Natural killer cell (primary cell): Measurements from ENCODE around the gene PRRG2. TPM values are rescaled to one million over a fixed set of nuclear protein-coding genes. Genes with fewer than 3 reads are reported as not detected.

Experiments
- ATAC-seq, 3 donors: fragments of 150-1000 bp in 2 of 3; fragments of 200-7000 bp in 1 of 3; cut with Tn5 transposase; 1 replicate in 1 of 3; 2 replicates in 2 of 3; pipeline ENCODE4 v1.10.0; 2021; ENCODE audit warnings: mild to moderate bottlenecking in 2 of 3, moderate library complexity in 2 of 3
- DNase-seq, 2 donors: peaks; one replicate each; pipeline versions ENCODE4 v3.0.0 to v3.0.0-alpha.2; 2013 to 2021; ENCODE audit warnings: mixed read lengths in 1 of 2
- H3K27ac ChIP-seq: one replicate; pipeline ENCODE4 v1.5.1; 2013; ENCODE audit warnings: mild to moderate bottlenecking, low read length
- H3K27me3 ChIP-seq: one replicate; pipeline ENCODE4 v1.6.1; 2013; ENCODE audit warnings: low read length; ENCODE audit not compliant: control insufficient read depth, insufficient read depth
- H3K36me3 ChIP-seq: one replicate; pipeline ENCODE4 v1.6.1; 2013; ENCODE audit warnings: low read length; ENCODE audit not compliant: control insufficient read depth, insufficient read depth
- H3K4me1 ChIP-seq: one replicate; pipeline ENCODE4 v1.6.1; 2013; ENCODE audit warnings: low read length; ENCODE audit not compliant: control insufficient read depth, insufficient read depth
- H3K4me3 ChIP-seq: one replicate; pipeline ENCODE4 v1.5.1; 2013; ENCODE audit warnings: low read length
- H3K9me3 ChIP-seq: one replicate; pipeline ENCODE4 v1.6.1; 2013; ENCODE audit warnings: low read length; ENCODE audit not compliant: control insufficient read depth, insufficient read depth
- H3K27ac Mint-ChIP-seq, 2 donors: one replicate each; pipeline ENCODE4 v1.8.0; 2022; ENCODE audit warnings: mild to moderate bottlenecking in 2 of 2, mixed read lengths in 2 of 2, moderate library complexity in 1 of 2
- H3K27me3 Mint-ChIP-seq, 2 donors: one replicate each; pipeline ENCODE4 v1.8.0; 2022; ENCODE audit warnings: low read depth in 2 of 2, mixed read lengths in 2 of 2
- H3K36me3 Mint-ChIP-seq: one replicate; pipeline ENCODE4 v1.8.0; 2022; ENCODE audit warnings: mixed read lengths
- H3K4me1 Mint-ChIP-seq, 2 donors: one replicate each; pipeline ENCODE4 v1.8.0; 2022; ENCODE audit warnings: mixed read lengths in 2 of 2
- H3K4me3 Mint-ChIP-seq: one replicate; pipeline ENCODE4 v1.8.0; 2022; ENCODE audit warnings: mild to moderate bottlenecking, moderate library complexity, mixed read lengths
- H3K9me3 Mint-ChIP-seq, 2 donors: one replicate each; pipeline ENCODE4 v1.8.0; 2022; ENCODE audit warnings: mixed read lengths in 2 of 2
- CTCF ChIP-seq: fragments of 200-600 bp; IDR thresholded peaks from one replicate; pipeline ENCODE4 v1.8.0; 2022; ENCODE audit warnings: antibody characterized with exemption
- WGBS: methylation state at CpG from one replicate; pipeline ENCODE4 v1.1.7; 2013; ENCODE audit warnings: missing lambda C conversion rate; ENCODE audit not compliant: insufficient coverage; 5-methylcytosine and 5-hydroxymethylcytosine counted together
- intact Hi-C: fragments of 100-400 bp; cut with micrococcal nuclease; formaldehyde crosslinking; loops from one replicate; pipeline ENCODE4 v1.14.2; 2022
- total RNA-seq, 4 donors: library from RNA; stranded (reverse); fragments of 120-200 nt in 1 of 4; gene quantifications; one replicate each; pipeline versions ENCODE4 v1.2.3 to v1.2.4, GENCODE V29; 2013 to 2022

The PRRG2 gene
- total RNA-seq, 3 donors from 2014 or later (not counting 1 experiment from before 2014, with no cell fraction given), result 0.39 to 0.56 TPM; not detected in 1

GRCh38 chr19:49564616-49565045 is 16.5 kb upstream of the PRRG2 start:
- H3K27me3 ChIP-seq, result no peaks in the 10 kb centered on the region
- H3K27ac ChIP-seq, result no peak overlapping the region
- no peak for TF ChIP-seq CTCF
- ATAC-seq, result peak in 2 of 3 donors; percentile 24 to 77
- H3K4me3 ChIP-seq, result no peak overlapping the region
- H3K4me1 Mint-ChIP-seq, result peaks cover 45 to 71% of the 10 kb centered on the region in 2 donors
- H3K27ac Mint-ChIP-seq, result peak overlapping the region; percentile 89 to 91
- peak in 1 of 2 donors; percentile 68 for DNase-seq
- no peaks in the 10 kb centered on the region for H3K27me3 Mint-ChIP-seq
- no peaks in the 10 kb centered on the region for H3K9me3 ChIP-seq
- H3K9me3 Mint-ChIP-seq, result no peaks in the 10 kb centered on the region
- no peaks in the 10 kb centered on the region for H3K36me3 Mint-ChIP-seq
- H3K36me3 ChIP-seq, result peaks cover 4% of the 10 kb centered on the region
- intact Hi-C loops, result no loop called here
- 94% methylated on average over 5 of the region's 6 CpGs for WGBS
- peak overlapping the region; percentile 6 for H3K4me3 Mint-ChIP-seq
- H3K4me1 ChIP-seq, result peaks cover 99% of the 10 kb centered on the region

- peak overlapping the region; percentile 51 for H3K27ac ChIP-seq
- peaks cover 99% of the 10 kb centered on the region for H3K4me1 ChIP-seq
- H3K4me3 ChIP-seq, result no peak overlapping the region
- no peaks in the 10 kb centered on the region for H3K36me3 Mint-ChIP-seq
- peaks cover 2% of the 10 kb centered on the region for H3K36me3 ChIP-seq
- no peaks in the 10 kb centered on the region for H3K9me3 ChIP-seq
- no peak for TF ChIP-seq CTCF
- H3K27me3 Mint-ChIP-seq, result no peaks in the 10 kb centered on the region
- intact Hi-C loops, result no loop called here
- DNase-seq (peak in 1 of 2 donors; percentile 74), ATAC-seq (no peak)
- no peaks in the 10 kb centered on the region for H3K9me3 Mint-ChIP-seq
- WGBS, result 64% methylated on average over 2 of the region's 4 CpGs
- H3K4me3 Mint-ChIP-seq, result peak overlapping the region; percentile 47
- peak overlapping the region; percentile 89 to 91 for H3K27ac Mint-ChIP-seq
- H3K4me1 Mint-ChIP-seq, result peaks cover 48 to 69% of the 10 kb centered on the region in 2 donors
- H3K27me3 ChIP-seq, result no peaks in the 10 kb centered on the region
Observed at GRCh38 chr19:49565261-49565660, 15.9 kb upstream of the PRRG2 start.

GRCh38 chr19:49566302-49566701 is 14.8 kb upstream of the PRRG2 start:
- H3K27ac Mint-ChIP-seq, result peak overlapping the region; percentile 89 to 91
- intact Hi-C loops, result no loop called here
- H3K36me3 ChIP-seq, result peaks cover 2% of the 10 kb centered on the region
- no peak for TF ChIP-seq CTCF
- H3K9me3 Mint-ChIP-seq, result no peaks in the 10 kb centered on the region
- DNase-seq (no peak), ATAC-seq (no peak)
- WGBS, result 98% methylated on average over 3 of the region's 3 CpGs
- H3K9me3 ChIP-seq, result no peaks in the 10 kb centered on the region
- peak overlapping the region; percentile 35 for H3K4me3 Mint-ChIP-seq
- no peak overlapping the region for H3K4me3 ChIP-seq
- peaks cover 41 to 64% of the 10 kb centered on the region in 2 donors for H3K4me1 Mint-ChIP-seq
- H3K27ac ChIP-seq, result peak overlapping the region; percentile 41
- H3K27me3 Mint-ChIP-seq, result no peaks in the 10 kb centered on the region
- H3K4me1 ChIP-seq, result peaks cover 94% of the 10 kb centered on the region
- no peaks in the 10 kb centered on the region for H3K36me3 Mint-ChIP-seq
- H3K27me3 ChIP-seq, result no peaks in the 10 kb centered on the region
